ENCODE data around the gene TRIML2.
"Not testable (repeated sequence)": the region's sequence is repeated elsewhere in the genome, so short reads cannot be mapped to it uniquely, and the experiment has no call there.

Gene TRIML2

DNA sequence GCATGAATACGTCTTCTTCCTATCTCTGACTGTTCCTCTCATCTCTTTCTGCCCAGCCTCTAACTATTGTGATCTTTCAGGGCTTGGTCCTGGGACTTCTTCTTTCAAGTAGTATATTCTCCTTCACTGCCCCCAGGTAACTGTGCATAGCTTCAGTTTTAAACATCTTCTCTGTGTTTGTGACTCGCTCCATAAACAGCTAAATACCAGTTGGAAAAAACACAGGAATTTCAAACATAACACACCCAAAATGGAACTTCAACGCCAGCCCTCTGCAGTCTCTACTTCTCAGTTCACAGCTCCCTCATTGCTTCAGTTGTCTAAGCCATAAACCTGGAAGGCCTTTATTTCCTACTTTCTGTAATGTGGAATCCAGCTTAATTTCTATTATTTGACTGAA, 16.6 kb downstream of the TRIML2 start:
- DNase-seq: no peak

DNA sequence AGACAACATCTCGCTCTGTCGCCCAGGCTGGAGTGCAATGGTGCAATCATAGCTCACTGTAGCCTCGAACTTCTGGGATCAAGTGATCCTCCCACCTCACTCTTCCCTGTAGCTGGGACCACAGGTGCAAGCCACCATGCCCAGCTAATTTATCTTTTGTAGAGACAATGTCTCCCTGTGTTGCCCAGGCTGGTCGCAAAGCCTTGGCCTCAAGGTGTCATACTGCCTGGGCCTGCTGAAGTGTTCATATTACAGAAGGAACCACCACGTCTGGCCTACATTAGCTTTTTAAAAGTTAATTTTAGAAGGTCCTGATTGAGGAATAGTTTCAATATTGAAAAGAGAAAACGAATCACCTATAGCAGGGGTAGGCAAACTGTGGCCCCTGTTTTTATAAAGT, 22.5 kb downstream of the TRIML2 start:
- no peak for DNase-seq

DNA sequence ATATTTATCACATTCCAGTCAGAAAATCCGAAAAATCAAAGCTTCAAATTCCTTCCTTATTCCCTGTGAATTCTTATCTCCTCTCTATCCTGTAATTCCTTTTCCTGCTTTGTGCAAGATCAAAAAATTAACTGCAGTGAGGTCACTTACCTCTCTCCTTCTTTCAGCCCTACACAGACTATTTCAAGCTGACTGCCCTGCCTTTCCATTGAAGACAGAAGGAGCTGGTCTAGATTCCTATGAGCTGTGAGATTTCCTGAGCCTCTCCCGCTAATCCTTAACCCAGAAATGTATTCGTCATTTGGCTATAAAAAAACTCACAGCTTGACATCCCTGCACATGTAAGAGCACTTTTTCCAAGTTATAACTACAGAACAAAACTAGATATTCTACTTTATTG, 26.6 kb downstream of the TRIML2 start:
- DNase-seq: no peak

DNA sequence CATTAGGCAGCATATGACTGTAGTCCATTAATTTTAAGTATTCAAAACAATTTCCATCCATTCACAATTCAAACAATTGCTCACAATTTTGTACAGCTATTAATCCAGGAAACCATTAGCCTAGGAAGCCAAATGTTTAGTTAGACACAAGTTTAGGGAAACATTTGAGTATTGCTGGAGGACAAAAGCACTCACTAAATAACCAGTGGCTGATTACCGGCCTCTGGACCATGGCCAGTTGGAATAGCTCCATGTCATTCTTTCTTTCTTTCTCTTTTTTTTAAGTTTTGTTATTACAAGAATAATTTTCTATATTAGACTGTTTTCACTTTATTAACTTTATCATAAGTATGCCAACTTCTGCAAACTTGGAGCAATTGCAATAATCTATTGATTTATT, 31.3 kb downstream of the TRIML2 start:
- no peak for DNase-seq

DNA sequence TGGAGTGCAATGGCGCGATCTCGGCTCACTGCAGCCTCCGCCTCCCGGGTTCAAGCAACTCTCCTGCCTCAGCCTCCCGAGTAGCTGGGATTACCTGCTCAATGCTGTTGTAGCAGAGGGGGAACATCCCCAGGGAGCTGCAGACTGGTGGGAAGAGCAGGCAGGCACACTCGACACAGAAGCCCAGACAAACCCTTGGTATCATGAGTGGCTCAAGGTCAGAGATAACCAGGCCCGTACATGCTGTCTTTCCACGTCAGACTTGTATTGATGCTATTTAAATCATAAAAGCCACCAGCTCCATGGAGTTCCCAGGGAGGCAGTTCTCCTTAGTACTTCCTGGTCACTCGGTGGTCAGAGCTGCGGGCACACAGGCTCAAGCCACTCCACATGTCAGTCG, 33.2 kb downstream of the TRIML2 start:
- no peak for DNase-seq

DNA sequence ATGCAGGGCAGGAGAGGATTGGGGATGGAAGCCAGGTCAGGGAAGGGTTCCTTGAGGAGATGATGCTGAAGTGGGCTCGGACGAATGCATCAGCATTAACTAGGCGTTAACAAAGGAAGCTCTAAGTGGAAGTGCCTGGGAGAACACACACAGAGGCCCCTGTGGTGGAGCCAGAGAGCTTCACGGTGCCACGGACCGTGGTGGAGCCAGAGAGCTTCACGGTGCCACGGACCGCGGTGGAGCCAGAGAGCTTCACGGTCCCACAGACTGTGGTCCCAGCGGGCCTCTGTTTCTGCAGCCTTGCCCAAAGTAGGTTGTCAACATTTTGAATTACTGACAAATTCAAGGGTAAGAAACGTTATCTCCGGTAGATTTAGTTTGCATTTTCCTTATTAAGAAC, 48.3 kb downstream of the TRIML2 start:
- no peak for DNase-seq

DNA sequence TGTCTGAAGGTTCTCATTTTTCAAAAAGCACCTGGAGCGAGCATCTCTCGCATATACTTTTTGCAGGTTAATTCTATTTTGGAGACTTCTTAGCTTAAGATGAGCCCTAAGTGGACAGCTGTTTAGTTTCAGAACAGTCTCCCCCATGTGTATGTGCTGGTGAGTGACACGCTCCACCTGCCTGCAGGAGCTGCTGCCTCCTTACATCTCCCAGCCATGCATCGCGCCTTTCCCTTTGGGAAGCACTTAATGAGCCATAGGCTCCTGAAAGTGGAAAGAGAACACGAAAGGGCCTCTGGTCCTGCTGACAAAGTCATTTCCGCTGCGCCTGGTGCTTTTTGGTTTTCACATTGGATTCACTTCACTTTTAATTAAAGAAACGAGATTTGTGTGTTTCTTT, 56.1 kb downstream of the TRIML2 start:
- DNase-seq: no peak

DNA sequence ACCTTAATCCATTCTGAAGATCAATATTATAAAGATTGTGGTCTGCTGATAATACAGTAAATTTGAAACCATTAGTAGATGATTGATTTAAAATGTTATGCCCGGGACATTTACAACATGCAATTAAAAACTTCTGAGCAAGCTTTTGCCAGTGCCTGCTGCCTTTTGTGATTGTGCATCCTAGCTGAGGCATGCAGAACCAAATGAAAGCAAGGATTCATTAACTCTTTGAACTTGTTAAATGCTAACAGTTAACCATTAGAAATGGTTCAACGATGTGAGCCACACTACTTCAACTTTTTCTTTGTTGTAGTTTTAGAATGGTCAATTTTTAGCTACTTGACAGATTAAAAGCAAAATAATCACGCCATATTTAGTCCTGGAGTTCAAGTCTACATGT, 62.7 kb downstream of the TRIML2 start:
- DNase-seq: no peak

DNA sequence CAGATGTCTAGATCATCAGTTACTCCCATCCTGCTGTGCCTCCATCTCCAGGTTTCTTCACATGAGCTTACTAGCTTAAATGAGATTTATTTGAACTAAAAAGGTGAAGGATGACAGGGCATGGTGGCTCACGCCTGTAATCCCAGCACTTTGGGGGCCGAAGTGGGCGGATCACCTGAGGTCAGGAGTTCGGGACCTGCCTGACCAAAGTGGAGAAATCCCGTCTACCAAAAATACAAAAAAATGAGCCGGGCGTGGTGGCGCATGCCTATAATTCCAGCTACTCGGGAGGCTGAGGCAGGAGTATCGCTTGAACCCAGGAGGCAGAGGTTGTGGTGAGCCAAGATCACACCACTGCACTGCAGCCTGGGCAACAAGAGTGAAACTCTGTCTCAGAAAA, 63.9 kb downstream of the TRIML2 start:
- not testable (repeated sequence) for DNase-seq

DNA sequence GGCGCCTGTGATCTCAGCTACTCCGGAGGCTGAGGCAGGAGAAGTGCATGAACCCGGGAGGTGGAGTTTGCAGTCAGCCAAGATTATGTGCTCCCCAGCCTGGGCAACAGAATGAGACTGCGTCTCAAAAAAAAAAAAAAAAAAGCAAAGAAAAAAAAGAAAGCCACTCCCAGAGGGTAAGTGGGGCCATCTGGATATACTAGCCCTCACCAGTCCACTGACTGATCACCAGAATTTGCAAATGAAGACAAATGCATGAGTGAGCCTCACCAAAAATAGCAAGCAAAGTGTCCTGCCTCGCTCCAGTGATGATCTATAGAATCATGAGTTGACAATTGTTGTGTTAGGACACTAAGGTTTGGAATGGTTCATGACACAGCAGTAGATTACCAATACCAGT, 66.2 kb downstream of the TRIML2 start:
- DNase-seq: no peak

DNA sequence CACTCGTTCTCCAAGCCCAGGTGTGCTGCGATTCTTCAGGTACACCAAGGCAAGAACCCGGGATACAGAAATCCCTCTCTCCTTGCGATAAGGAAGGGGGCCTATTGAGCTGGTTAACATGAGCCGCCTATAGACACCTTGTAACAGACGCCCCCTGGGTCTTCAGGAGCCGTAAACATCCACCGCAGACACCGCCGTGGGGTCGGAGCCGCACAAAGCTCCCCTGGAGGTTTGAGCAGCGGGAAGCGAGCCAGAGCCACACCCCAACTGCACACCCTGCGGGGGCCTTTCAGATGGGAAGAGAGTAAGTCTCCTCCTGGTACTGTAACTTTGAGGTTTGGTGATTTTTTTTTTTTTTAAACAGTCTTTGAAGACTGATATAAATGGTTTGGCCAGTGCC, 67.2 kb downstream of the TRIML2 start:
- DNase-seq: no peak

DNA sequence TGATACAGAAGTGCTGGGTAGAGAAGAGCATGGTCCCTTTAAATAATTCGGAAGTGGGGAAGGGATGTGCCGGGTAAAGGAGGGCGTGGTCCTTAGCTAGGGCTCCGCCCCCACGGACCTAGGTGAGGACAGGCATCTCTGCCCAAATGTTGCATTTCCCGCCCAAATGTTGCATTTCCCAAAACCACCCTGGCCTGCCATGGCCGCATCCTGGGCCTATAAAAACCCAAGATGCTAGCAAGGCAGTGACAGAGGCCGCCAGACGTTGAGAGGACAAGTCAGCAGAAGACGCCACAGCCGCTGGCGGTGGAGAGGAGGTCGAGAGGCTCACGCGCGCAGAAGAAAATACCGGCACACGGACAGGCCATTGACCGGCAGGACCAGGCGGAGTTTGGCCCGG, 67.7 kb downstream of the TRIML2 start:
- no peak for DNase-seq
